Pancreas (tissue), 10 donors: ENCODE results near the gene DPF3. TPM values are rescaled to one million over a fixed set of nuclear protein-coding genes. Genes with fewer than 3 reads are reported as not detected.

Experiments
- ATAC-seq, 4 donors: fragments of 200-7000 bp; cut with Tn5 transposase; one replicate each; pipeline versions ENCODE4 v1.8.0 to v1.9.1; 2020; ENCODE audit warnings: mild to moderate bottlenecking in 4 of 4, moderate library complexity in 4 of 4
- DNase-seq, 6 donors: peaks; one replicate each; pipeline ENCODE4 v3.0.0-alpha.2; 2020
- FAIRE-seq: peaks from 2 replicates; lab custom pipeline; 2012; peaks lifted over from hg19 to GRCh38; lab: Jason Lieb, UNC
- H3K27ac ChIP-seq, 4 donors: fragments of 200-600 bp; sonication (generic); 1 replicate in 3 of 4; 2 replicates in 1 of 4; pipeline versions ENCODE4 v1.5.0 to v1.8.0; 2020
- H3K27me3 ChIP-seq, 4 donors: fragments of 200-600 bp; one replicate each; pipeline ENCODE4 v1.8.0; 2021
- H3K36me3 ChIP-seq, 3 donors: fragments of 200-600 bp; sonication (generic) in 1 of 3; one replicate each; pipeline versions ENCODE4 v1.5.0 to v1.8.0; 2020 to 2021
- H3K4me1 ChIP-seq, 3 donors: fragments of 200-600 bp; one replicate each; pipeline ENCODE4 v1.8.0; 2021
- H3K4me3 ChIP-seq, 4 donors: fragments of 200-600 bp; sonication (generic) in 2 of 4; one replicate each; pipeline versions ENCODE4 v1.5.0 to v1.8.0; 2020 to 2021
- H3K9me3 ChIP-seq, 4 donors: fragments of 200-600 bp; one replicate each; pipeline ENCODE4 v1.8.0; 2021
- CTCF ChIP-seq, 4 donors: fragments of 200-600 bp; sonication (generic) in 3 of 4; IDR thresholded peaks; one replicate each; pipeline versions ENCODE4 v1.5.0 to v1.8.0; 2021; ENCODE audit warnings: antibody characterized with exemption in 4 of 4
- WGBS, 2 donors: extraction: QIAGEN DNeasy Blood & Tissue Kit; methylation state at CpG; one replicate each; pipeline ENCODE4 v1.1.7; 2013; 5-methylcytosine and 5-hydroxymethylcytosine counted together
- intact Hi-C, 3 donors: fragments of 100-400 bp; cut with DNase I; formaldehyde crosslinking; loops; one replicate each; pipeline versions ENCODE4 v1.11.1 to v1.14.2; 2022
- polyA plus RNA-seq, 2 donors: library from polyadenylated mRNA; stranded (reverse); fragments of 200-250 nt; gene quantifications; one replicate each; pipeline ENCODE4 v1.2.3, GENCODE V29; 2013
- total RNA-seq, 6 donors: library from RNA; stranded (reverse); fragmentation: NEBNext Ultra II Directional in 4 of 6; extraction: Animal tissue kit (Norgen Biotek cat#: 25700) in 4 of 6; gene quantifications; one replicate each; pipeline versions ENCODE4 v1.2.1 to v1.2.4, GENCODE V29; 2021 to 2023
- donor health status: healthy with polysubstance abuse.
- donor health status: DM: no; HTN: no; CAD: no; lungs with moderate emphysema.
- donor health status: DM: no; HTN: no; CAD: no.
- donor health status: control.
- donor health status: control.
- donor health status: Bipolar disorder and iron deficiency.
- donor health status: DM: yes; HTN: yes; CAD: no.
- donor health status: DM: no; HTN: no; CAD: no.
- donor health status: DM: no; HTN: no; CAD: no.
- donor health status: DM: yes; HTN: yes; CAD: no.

Gene DPF3
- total and polyA plus RNA-seq, 8 donors = 0.14 to 1.3 (median 0.86) TPM

DNA sequence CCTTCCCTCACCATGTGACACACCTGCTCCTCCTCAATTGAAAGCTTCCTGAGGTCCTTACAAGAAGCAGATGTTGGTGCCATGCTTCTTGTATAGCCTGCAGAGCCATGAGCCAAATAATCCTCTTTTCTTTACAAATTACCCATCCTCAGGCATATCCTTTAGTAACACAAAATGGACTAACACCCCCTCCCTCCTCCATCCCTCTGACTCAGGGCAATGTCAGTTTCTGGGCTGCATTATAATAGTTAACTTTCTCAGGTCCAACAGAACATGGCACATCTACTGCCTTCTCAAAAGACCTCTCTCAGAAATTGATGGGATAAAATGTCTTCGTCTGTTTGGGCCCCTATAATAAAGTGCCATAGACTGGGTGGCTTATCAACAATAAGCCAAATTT is 287.0 kb downstream of the DPF3 start:
- H3K9me3 ChIP-seq = no peaks in the 10 kb centered on the region
- no peaks in the 10 kb centered on the region for H3K4me1 ChIP-seq
- intact Hi-C loops = no loop called here
- ATAC-seq (no peak), FAIRE-seq (no peak), DNase-seq (no peak)
- no peak overlapping the region for H3K4me3 ChIP-seq
- H3K27me3 ChIP-seq = no peaks in the 10 kb centered on the region
- no peaks in the 10 kb centered on the region for H3K36me3 ChIP-seq
- 71 to 94% methylated on average over 1 of the region's 1 CpG for WGBS, 2 donors
- no peak overlapping the region for H3K27ac ChIP-seq
- no peak for TF ChIP-seq CTCF (IDR thresholded peaks at IDR 0.05)

GRCh38 chr14:72605921-72606220 is 288.0 kb downstream of the DPF3 start:
- intact Hi-C loops = no loop called here
- H3K36me3 ChIP-seq = no peaks in the 10 kb centered on the region
- no peaks in the 10 kb centered on the region for H3K27me3 ChIP-seq
- H3K27ac ChIP-seq = no peak overlapping the region
- FAIRE-seq = no peak
- TF ChIP-seq CTCF (IDR thresholded peaks at IDR 0.05) = no peak
- no peaks in the 10 kb centered on the region for H3K9me3 ChIP-seq
- DNase-seq = no peak
- ATAC-seq = no peak
- no peak overlapping the region for H3K4me3 ChIP-seq
- H3K4me1 ChIP-seq = no peaks in the 10 kb centered on the region
- 85 to 95% methylated on average over 3 of the region's 3 CpGs for WGBS, 2 donors

DNA sequence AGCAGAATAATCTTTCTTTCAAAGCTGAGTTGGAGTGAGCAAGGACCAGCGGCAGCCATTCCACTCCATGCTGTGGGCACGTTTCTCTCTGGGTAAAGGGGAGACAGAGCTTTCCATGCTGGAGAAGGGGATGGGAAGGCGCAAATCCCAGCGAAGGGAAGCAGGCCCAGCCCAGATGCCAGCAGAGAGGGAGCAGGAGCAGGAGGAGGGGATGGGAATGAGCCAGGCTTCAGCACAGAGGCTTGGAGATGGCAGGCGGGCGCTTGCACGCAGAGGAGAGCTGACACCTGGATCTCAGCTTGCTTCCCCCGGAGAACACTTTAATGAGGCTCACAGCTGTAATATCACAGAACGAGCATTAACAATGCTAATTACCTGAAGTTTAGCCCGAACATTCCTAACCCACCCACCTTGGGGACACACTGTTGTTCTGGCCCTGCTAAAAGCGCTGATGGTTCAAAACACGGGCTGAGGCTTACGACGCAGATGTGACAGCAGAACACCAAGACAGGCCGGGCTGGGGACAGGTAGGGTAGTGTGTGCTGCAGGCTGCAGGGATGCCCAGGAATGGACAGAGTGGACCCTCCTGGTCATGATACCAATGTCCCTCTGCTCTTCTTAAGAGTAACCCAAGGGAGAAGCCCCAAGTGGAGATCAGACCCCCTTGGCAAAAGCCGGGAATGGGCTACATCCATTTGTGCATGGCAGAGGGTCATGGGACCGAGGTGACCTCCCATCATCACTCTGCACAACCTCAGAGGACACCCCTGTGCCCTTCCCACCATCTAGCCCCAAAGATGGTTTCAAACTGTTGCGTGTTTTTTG is 288.6 kb downstream of the DPF3 start:
- DNase-seq (no peak), ATAC-seq (no peak), FAIRE-seq (no peak)
- Histone ChIP-seq H3K36me3 (no peaks in the 10 kb centered on the region), H3K27me3 (no peaks in the 10 kb centered on the region), H3K4me3 (no peak overlapping the region), H3K27ac (no peak overlapping the region), H3K4me1 (no peaks in the 10 kb centered on the region), H3K9me3 (no peaks in the 10 kb centered on the region)
- no peak for TF ChIP-seq CTCF (IDR thresholded peaks at IDR 0.05)
- 84 to 92% methylated on average over 18 of the region's 18 CpGs for WGBS, 2 donors
- intact Hi-C loops = no loop called here

DNA sequence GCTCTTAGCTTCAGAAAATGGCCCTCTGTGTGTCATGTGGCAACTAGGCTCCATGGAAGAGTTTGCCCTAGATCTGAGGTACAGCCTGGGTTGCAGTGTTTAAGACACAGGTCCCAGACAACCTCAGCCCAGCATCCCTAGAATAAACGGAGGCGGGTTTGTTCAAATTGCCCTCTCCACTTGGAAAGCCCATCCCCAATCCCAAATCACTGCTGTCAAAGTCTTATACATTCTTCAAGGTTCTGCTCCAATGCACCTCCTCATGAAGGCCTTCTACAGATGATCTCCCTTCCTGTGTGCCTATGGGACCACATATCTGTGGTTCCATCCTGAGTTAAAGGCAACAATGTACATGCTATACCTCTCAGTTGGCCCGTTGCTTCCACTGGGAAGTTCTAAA is 289.8 kb downstream of the DPF3 start:
- no peaks in the 10 kb centered on the region for H3K27me3 ChIP-seq
- peak in 1 of 6 donors; percentile 0 for DNase-seq
- H3K4me1 ChIP-seq = no peaks in the 10 kb centered on the region
- no peak overlapping the region for H3K4me3 ChIP-seq
- no peak overlapping the region for H3K27ac ChIP-seq
- no peak for FAIRE-seq
- no peak for TF ChIP-seq CTCF (IDR thresholded peaks at IDR 0.05)
- intact Hi-C loops = no loop called here
- no peaks in the 10 kb centered on the region for H3K9me3 ChIP-seq
- H3K36me3 ChIP-seq = no peaks in the 10 kb centered on the region
- ATAC-seq = no peak
- 79 to 93% methylated on average over 3 of the region's 3 CpGs for whole genome bisulfite sequencing, 2 donors

- Histone ChIP-seq H3K27ac (no peak overlapping the region), H3K36me3 (no peaks in the 10 kb centered on the region), H3K27me3 (no peaks in the 10 kb centered on the region), H3K4me3 (no peak overlapping the region), H3K9me3 (no peaks in the 10 kb centered on the region), H3K4me1 (no peaks in the 10 kb centered on the region)
- TF ChIP-seq CTCF (IDR thresholded peaks at IDR 0.05) = no peak
- no peak for FAIRE-seq
- 59 to 61% methylated on average over 4 of the region's 4 CpGs for WGBS, 2 donors
- no peak for ATAC-seq
- intact Hi-C loops = no loop called here
- peak in 1 of 6 donors; percentile 1 for DNase-seq
These were observed 290.3 kb downstream of the DPF3 start for GRCh38 chr14:72603639-72604038.
